ENCODE measurements around the gene GRIN2D.
"Not testable (repeated sequence)": the region's sequence is repeated elsewhere in the genome, so short reads cannot be mapped to it uniquely, and the experiment has no call there.

Gene GRIN2D

GRCh38 chr19:48372904-48373303 is 20.6 kb upstream of the GRIN2D start:
- no peak for DNase-seq

DNA sequence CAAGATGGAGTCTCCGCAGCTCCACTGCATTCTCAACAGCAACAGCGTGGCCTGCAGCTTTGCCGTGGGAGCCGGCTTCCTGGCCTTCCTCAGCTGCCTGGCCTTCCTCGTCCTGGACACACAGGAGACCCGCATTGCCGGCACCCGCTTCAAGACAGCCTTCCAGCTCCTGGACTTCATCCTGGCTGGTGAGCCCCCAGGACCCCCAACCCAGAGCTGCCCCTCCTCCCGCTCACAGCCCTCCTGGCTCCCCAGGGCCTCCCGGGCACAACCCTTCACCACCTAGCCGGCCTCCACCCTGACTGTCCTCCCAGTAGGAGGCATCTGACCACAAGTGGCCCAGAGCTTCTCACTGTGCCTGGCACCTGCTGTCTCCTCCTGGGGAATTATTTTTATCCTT is 19.9 kb upstream of the GRIN2D start:
- no peak for DNase-seq

- no peak for DNase-seq
These were observed 15.3 kb upstream of the GRIN2D start for GRCh38 chr19:48378194-48378570.

DNA sequence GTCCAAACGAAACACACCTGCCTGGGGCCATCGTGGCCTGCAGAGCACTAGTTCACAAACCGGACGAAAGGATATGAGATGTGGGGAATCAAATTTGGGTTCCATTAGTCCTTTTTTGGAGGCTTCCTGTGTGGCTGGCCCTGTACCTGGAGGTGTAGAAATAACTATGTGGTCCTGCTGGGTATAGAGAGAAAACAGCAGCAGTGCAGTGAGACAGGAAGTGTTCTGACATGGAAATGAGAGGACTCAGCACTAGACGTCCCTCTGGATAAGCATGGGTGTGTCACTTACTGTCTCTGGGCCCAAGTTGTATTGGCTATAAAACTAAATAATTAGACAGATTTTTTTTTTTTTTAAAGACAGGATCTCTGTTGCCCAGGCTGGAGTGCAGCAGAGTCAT is 14.4 kb upstream of the GRIN2D start:
- DNase-seq: no peak

DNA sequence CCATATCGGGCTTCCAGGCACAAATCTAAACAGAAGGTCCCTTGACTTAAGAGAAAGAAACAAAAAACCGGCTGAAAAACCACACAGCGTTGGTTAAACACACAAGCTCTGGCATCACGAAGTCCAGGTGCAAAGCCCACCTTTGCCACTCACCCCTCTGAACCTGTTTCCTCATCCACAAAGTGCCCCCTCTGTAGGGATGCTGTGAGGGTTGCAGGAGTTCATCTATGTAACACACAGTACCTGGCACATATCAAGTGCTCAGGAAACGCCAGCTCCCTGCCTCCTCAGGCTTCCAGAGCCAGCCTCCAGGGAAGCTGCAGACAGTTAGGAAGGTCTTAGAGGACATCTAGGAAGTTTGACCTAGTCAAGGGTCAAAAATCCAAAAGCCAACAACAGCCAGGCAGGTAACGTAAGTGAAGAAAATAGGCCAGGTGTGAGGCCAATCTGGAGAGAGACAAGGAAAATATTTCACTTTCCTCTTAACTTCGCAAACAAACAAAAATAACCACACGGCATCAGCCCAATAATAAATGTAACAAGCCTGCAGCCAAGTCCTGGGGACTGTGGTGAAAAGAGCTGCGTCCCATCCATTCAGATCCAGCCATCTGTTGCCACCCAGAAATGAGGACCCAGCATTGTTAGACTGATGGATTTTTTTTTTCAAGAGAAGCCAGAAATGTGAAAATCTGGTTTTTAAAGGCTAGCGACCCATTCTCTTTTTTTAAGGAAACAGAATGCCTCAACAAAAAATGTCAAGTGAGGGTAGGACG is 12.1 kb upstream of the GRIN2D start:
- no peak for DNase-seq

DNA sequence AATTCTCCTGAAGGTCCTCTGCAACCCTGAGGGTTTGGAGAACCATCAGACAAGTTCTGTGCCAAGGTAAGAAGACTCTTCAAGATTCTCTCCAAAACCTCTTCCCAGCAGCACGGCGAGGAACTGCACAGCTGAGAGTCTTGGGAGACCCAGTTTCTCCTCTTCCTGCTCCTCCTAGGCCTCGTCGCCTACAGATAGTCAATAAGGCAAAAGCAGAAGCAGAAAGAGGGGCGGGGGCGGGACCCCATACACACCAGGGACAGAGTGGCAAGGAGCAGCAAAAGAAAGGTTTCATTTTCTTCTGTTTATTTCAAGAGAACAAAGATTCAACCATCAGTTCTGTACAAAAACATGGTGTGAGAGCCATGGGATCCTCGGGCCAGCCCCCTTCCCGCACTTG is 11.2 kb upstream of the GRIN2D start:
- DNase-seq: no peak

- no peak for DNase-seq
These were observed 7.9 kb upstream of the GRIN2D start for GRCh38 chr19:48385461-48386087.

- DNase-seq: no peak
These were observed 6.5 kb upstream of the GRIN2D start for GRCh38 chr19:48386981-48387380.

DNA sequence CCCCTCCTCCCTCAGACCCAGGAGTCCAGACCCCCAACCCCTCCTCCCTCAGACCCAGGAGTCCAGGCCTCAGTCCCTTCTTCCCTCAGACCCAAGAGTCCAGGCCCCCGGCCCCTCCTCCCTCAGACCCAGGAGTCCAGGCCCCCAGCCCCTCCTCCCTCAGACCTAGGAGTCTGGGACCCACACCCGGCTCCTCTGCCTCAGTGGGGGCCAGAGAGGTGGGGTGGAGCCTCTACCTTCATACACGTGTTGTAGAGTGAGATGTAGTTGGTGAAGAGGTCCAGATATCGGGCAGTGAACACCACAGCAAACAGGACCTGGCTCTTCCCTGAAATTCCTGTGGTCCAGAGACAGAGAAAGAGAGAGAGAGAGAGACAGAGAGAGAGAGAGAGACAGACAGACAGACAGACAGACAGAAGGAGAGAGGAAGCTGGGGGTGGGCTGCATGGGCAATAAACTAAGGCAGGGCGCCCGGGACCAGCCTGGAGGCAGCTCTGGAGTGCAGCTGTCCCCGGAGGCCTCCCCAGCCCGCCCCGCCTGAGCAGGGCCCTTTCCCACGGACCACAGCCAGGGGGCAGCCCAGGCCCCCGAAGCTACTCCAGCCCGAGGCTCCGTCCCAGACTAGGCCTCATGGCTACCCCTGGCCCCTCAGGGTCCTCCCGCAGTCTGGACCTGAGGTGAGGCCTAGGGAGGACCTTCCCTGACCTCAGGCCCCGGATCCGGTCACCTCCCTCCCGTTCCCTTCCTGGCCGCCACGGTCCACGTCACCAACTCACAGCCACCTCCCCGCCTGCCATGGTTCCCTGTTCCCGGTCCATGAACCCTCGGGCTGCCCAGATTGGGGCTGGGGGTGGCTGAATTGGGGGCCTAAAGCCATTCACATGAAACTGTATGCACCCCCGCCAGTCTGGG is 3.0 kb upstream of the GRIN2D start:
- DNase-seq: peak; percentile 27

GRCh38 chr19:48391100-48392005 is 2.1 kb upstream of the GRIN2D start, which contains the start of gene KDELR1:
TSS of gene KDELR1 (minus strand) at chr19:48391551. CDS start at chr19:48391358, 193 bp downstream.
- no peak for DNase-seq

DNA sequence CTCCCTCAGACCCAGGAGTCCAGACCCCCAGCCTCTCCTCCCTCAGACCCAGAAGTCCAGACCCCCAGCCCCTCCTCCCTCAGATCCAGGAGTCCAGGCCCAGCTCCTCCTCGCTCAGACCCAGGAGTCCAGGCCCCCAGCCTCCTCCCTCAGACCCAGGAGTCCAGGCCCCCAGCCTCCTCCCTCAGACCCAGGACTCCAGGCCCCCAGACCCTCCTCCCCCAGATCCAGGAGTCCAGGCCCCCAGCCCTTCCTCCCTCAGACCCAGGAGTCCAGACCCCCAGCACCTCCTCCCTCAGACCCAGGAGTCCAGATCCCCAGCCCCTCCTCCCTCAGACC is 1.5 kb upstream of the GRIN2D start:
- DNase-seq: not testable (repeated sequence)

- DNase-seq: no peak
These were observed 459 bp upstream of the GRIN2D start for GRCh38 chr19:48392860-48393558.

DNA sequence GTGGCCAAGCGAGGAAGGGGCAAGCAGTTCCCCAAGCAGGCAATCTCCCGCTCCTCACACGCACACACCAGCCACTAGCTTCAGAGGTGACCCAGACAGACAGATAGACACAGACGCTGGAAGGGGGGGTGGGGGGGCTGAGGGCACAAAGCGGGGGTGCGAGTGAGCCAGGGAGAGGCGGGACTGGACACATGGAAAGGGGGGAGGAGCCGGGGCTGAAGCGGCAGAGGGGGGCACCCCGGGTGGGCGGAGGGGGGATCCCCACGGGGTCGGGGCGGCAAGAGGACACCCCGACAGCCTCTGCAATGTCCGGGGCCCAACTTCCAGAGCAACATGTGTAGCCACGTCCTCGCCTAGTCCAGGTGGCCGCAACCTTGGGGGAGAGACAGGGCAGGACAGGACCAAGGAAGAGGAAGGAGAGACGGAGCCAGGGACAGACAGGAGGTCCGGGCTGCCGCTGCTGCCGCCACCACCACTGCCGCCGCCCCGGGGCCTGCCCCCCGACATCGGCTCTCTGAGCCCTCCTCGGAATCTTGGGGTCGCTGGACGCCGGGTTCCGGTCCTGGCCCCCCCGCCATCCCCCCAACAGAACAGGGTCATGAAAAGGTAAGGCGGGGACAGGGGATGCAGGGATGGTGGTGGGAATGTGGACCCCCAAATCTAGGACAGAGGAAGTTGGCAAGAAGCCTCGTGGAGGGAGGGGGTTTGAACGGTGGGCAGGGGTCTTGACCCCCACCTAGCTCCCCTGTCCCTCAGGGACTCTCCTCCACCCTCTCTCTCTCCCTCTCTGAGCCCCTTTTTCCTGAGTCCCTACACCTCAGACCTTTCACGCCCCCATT is 1.1 kb downstream of the GRIN2D start:
- DNase-seq: no peak

DNA sequence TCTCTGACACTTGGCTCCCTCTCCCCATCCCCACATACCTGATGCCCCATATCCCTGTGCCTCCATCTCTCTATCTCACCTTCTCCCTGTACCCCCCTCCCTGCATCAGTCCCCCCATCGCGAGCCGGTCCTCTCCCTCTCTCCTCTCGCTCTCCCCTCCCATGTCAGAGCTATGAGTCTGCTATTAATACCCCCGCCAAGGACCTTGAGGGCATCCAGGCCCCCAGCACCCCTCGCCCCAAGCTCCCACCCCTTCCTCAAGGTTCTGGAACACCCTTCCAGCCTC is 1.6 kb downstream of the GRIN2D start:
- no peak for DNase-seq

DNA sequence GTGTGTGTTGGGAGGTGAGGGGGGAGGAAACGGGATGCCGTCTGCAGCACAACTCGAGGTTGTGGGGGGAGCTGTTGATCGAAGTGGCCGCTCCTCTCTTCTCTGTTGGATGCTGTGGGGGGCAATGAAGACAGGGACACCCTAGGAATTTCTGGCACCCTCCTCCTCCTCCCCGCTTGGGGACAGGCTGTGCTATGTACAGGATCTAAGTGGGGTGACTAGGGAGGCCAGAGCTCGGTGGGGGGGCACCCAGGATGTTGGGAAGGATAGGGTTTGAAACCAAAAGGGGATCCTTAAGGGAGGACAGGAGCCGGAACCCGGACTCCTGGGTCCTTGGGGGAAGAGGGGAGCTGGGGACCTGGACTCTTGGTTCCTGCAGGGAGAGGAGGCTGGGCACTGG is 2.0 kb downstream of the GRIN2D start:
- DNase-seq: no peak

DNA sequence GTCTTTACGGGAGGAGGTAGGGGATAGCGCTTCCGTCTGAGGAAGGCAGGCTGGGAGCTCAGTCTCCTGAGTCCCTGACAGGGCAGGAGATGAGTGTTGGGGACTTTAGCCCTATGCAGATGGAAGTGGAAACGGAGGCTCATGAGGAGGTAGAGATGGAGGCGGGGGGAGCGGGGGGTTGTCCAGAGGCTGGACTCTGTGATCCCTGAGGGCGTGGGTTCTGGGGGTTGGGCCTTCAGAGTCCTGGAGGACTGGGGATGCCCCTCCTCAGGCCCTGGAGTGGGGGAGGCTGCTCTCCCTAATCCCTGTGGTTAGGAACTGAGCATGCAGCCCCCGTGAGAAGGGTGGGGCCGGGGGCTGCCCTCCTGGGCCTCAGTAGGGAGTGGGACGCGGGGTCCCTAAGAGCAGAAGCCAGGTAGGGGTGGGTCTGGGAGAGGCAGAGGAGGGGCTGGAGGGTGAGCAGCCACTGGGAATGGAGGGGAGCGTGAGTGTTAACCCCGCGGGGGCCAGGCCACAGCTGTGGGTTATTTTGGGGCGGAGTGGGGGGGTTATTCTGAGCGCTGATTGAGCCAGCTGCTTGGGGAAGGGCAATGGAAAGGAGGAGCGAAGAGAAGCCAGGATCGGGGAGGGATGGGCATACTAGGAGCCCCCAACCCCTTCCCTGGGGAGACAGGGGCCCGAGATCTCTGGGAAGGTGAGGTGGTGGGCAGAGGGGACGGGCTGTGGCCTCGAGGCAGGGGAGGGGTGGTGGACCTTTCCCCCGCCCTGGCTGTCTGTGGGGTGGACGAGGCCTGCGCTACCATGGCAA is 2.8 kb downstream of the GRIN2D start:
- no peak for DNase-seq

DNA sequence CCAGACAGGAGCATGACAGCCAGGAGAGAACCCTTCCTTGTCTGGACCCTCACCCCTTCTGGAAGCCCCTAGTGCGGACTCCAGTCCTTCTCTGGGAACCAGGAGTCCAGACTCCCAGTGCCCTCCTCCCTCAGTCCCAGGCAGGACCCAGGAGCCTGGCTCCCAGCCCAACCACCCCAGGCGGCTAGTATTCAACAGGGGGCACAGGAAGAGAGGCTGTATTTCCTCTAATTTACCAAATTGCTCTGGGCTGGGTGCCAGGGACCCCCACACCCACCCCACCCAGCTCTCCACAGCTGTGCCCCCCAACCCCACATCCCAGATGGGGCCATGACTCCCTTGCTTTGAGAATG is 3.3 kb downstream of the GRIN2D start:
- no peak for DNase-seq

DNA sequence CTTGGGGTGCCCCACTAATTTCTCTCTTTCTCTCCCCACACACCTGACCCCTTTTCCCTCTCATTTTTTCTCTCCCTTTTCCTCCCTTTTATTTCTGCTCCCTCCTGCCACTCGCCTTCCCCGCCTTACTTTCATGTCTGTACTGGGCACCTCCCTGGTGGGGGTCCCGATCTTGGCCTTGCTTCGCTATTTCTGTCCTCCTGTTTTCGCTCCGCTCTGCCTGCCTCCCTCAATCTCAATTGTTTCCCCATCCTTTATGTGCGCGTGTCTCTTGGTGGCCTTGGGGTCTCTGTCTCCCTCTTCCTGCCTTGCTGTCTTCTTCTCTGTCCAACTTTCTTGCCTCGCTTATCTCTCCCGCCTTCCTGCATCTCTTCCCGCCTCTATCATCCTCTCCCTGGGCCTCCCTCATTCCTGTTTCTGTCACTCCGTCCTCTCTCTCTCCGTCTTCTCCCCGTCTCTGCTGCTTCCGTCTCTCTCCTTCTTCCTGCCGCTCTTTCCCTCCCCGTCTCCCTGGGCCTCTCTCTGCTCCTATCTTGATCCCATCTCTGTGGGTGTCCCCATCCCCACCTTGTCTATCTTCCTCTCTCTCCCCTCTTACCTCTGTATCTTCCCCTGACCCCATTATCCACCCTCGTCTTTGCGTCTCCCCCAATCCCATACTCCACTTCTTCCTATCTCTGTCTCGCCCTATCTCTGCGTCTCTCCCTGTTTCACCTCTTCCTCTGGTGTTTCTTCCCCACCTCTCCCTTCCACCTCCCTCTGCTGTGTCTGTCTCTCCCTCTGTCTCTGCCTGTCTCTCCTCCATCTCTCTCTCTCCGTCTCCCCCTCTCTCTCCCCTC is 4.0 kb downstream of the GRIN2D start:
- DNase-seq: no peak

DNA sequence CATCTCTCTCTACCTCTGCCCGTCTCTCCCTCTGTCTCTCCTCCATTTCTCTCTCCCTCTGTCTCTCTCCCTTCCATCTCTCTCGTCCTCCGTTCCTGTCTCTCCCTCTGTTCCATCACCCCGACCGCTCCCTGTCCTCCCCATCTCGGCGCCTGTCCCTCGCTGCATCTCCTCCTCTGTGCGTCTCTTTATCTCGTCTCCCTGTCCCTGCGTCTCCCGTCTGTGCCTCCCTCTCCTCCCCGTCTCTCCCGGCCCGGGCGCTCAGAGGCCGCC is 4.6 kb downstream of the GRIN2D start:
- no peak for DNase-seq
